Ishikawa (cell line): ENCODE results near the gene MRM2.

Source experiments
- CEBPB ChIP-seq: IDR thresholded peaks from 2 replicates; pipeline ENCODE4 v1.6.1; 2012
- EGR1 ChIP-seq: IDR thresholded peaks from 2 replicates; pipeline ENCODE4 v1.6.1; 2012
- FOXM1 ChIP-seq: IDR thresholded peaks from 2 replicates; pipeline ENCODE4 v1.6.1; 2012; ENCODE audit warnings: low read depth, borderline replicate concordance
- MAX ChIP-seq: IDR thresholded peaks from 2 replicates; pipeline ENCODE4 v1.6.1; 2012
- RAD21 ChIP-seq: IDR thresholded peaks from 2 replicates; pipeline ENCODE4 v1.6.1; 2012; ENCODE audit warnings: low read depth
- REST ChIP-seq: IDR thresholded peaks from 2 replicates; pipeline ENCODE4 v1.6.1; 2012; ENCODE audit warnings: low read depth, mild to moderate bottlenecking
- TCF12 ChIP-seq: IDR thresholded peaks from 2 replicates; pipeline ENCODE4 v1.6.1; 2012; ENCODE audit warnings: low read depth
- ZBTB7A ChIP-seq: IDR thresholded peaks from 2 replicates; pipeline ENCODE4 v1.6.1; 2012; ENCODE audit warnings: low read depth

DNA sequence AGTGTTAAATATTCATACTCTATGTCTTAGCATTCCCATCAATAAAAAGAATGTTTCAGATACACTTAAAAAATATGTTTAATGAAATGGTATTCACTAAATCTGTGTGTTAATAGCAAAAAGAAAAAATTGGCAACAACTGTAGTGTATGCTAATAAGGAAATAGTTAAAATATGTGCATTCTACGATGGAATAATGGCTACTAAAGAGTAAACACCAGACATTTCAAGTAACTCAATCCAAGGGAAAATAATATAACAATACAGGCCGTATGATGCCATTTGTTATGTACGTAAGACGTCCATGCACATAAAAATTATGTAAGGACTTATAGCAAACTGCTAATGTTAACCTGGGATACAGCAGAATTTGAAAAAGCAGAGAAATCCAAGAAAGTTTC is 55.8 kb downstream of the MRM2 start:
- no peak for TF ChIP-seq RAD21
- TF ChIP-seq FOXM1: no peak
- no peak for TF ChIP-seq REST
- no peak for TF ChIP-seq TCF12
- TF ChIP-seq ZBTB7A: no peak
- no peak for TF ChIP-seq MAX
- no peak for TF ChIP-seq EGR1
- no peak for TF ChIP-seq CEBPB
